Choroid plexus epithelial cell (primary cell): ENCODE data around the gene CHCHD6.

Experiments
- DNase-seq: peaks from one replicate; pipeline ENCODE4 v3.0.0-alpha.2; 2010; ENCODE audit warnings: low read depth
- H3K4me3 ChIP-seq: 2 replicates; pipeline ENCODE4 v1.5.1; 2011; ENCODE audit warnings: low read depth, mild to moderate bottlenecking, control low read depth, low read length, moderate library complexity
- CTCF ChIP-seq: conservative IDR thresholded peaks from 2 replicates; pipeline ENCODE4 v1.5.1; 2011; ENCODE audit warnings: low read depth, mild to moderate bottlenecking, control low read depth, inconsistent platforms, low read length, moderate library complexity

Gene CHCHD6

GRCh38 chr3:126680667-126681055, 23.4 kb upstream of the CHCHD6 start:
- TF ChIP-seq CTCF: no peak
- no peak overlapping the region for H3K4me3 ChIP-seq
- DNase-seq: no peak

GRCh38 chr3:126682009-126682408, 22.0 kb upstream of the CHCHD6 start:
- DNase-seq: no peak

GRCh38 chr3:126683069-126683468, 21.0 kb upstream of the CHCHD6 start:
- no peak for DNase-seq
- no peak overlapping the region for H3K4me3 ChIP-seq
- no peak for TF ChIP-seq CTCF

More at GRCh38 chr3:126682009-126682408, 22.0 kb upstream of the CHCHD6 start:
- no peak overlapping the region for H3K4me3 ChIP-seq
- no peak for TF ChIP-seq CTCF

GRCh38 chr3:126684218-126684751, 19.8 kb upstream of the CHCHD6 start:
- H3K4me3 ChIP-seq: no peak overlapping the region

GRCh38 chr3:126685021-126685420, 19.0 kb upstream of the CHCHD6 start:
- DNase-seq: no peak
- H3K4me3 ChIP-seq: no peak overlapping the region
- no peak for TF ChIP-seq CTCF

More at GRCh38 chr3:126684218-126684751, 19.8 kb upstream of the CHCHD6 start:
- no peak for DNase-seq
- TF ChIP-seq CTCF: no peak

GRCh38 chr3:126685493-126685892, 18.5 kb upstream of the CHCHD6 start:
- no peak overlapping the region for H3K4me3 ChIP-seq
- DNase-seq: no peak
- TF ChIP-seq CTCF: no peak

GRCh38 chr3:126691765-126692164, 12.3 kb upstream of the CHCHD6 start:
- H3K4me3 ChIP-seq: no peak overlapping the region
- no peak for TF ChIP-seq CTCF
- no peak for DNase-seq
